ENCODE measurements around the gene FOXN3. TPM values are rescaled to one million over a fixed set of nuclear protein-coding genes. Genes with fewer than 3 reads are reported as not detected.

FOXN3 gene
- total and polyA plus RNA-seq, 2 donors (not counting 3 experiments of a cell fraction or from before 2014, with no cell fraction given): 16.9 to 41.8 TPM

- TF ChIP-seq, protein P1, sequence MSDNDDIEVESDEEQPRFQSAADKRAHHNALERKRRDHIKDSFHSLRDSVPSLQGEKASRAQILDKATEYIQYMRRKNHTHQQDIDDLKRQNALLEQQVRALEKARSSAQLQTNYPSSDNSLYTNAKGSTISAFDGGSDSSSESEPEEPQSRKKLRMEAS (IDR thresholded peaks at IDR 0.05; ENCODE audit: insufficient read depth, insufficient read length): no peak
- TF ChIP-seq FOS (IDR thresholded peaks at IDR 0.05; ENCODE audit: borderline replicate concordance, insufficient read depth, low read length): no peak
- TF ChIP-seq EZH2 (IDR thresholded peaks at IDR 0.05; ENCODE audit: borderline replicate concordance, low read depth, low read length, severe bottlenecking): no peak
- TF ChIP-seq GATA2 (IDR thresholded peaks at IDR 0.05; ENCODE audit: insufficient read depth, insufficient read length, low read depth, low read length): no peak
- no peak for TF ChIP-seq JUN (IDR thresholded peaks at IDR 0.05; ENCODE audit: borderline replicate concordance, insufficient read depth, insufficient read length, low read depth)
- no peak for TF ChIP-seq POLR2AphosphoS5 (IDR thresholded peaks at IDR 0.05; ENCODE audit: insufficient read depth, low read depth, low read length)
- H3K27ac ChIP-seq (ENCODE audit: insufficient read depth, low read depth, low read length): no peak overlapping the region
- H3K27me3 ChIP-seq (ENCODE audit: control insufficient read depth in 2 of 2, insufficient read depth in 2 of 2, low read length in 2 of 2): no peaks in the 10 kb centered on the region
- FAIRE-seq (no peak), DNase-seq (ENCODE audit: low read depth, low spot score) (no peak)
- no peaks in the 10 kb centered on the region for H3K4me1 ChIP-seq (ENCODE audit: control insufficient read depth, extremely low read depth, insufficient read depth, low read length)
- no peaks in the 10 kb centered on the region for H3K36me3 ChIP-seq (ENCODE audit: control insufficient read depth in 2 of 2, extremely low read depth in 1 of 2, insufficient read depth in 2 of 2, low read length in 2 of 2)
- ChIA-PET CTCF (no interaction called here), POLR2A (no interaction called here)
- H3K9ac ChIP-seq (replicated peaks; ENCODE audit: extremely low read depth, insufficient read depth, low read length): no peak overlapping the region
- H4K20me1 ChIP-seq (replicated peaks; ENCODE audit: control insufficient read depth, extremely low read depth, insufficient read depth, low read length): no peaks in the 10 kb centered on the region
- intact Hi-C loops (cut with micrococcal nuclease): no loop called here
- H3K9me3 ChIP-seq (replicated peaks; ENCODE audit: control insufficient read depth, insufficient read depth, low read length): no peaks in the 10 kb centered on the region
- no peak overlapping the region for H2AFZ ChIP-seq (ENCODE audit: low read depth, low read length)
- H3K9me1 ChIP-seq (replicated peaks; ENCODE audit: control insufficient read depth, extremely low read depth, insufficient read depth, low read length): no peaks in the 10 kb centered on the region
- H3K4me3 ChIP-seq (replicated peaks in 1 of 3; ENCODE audit: insufficient read depth in 1 of 3, low read depth in 1 of 3, low read length in 3 of 3): no peak overlapping the region
- H3K4me2 ChIP-seq (ENCODE audit: insufficient read depth, low read length): no peak overlapping the region
- dilution Hi-C loops (cut with MboI; ENCODE audit: extremely low pct_ligation_motif_present, low sequenced_read_pairs): no loop called here
- BruUV-seq (replicated peaks): no TSS peak
- H3K79me2 ChIP-seq (ENCODE audit: control insufficient read depth, insufficient read depth, low read length): no peaks in the 10 kb centered on the region
These were observed 34.5 kb downstream of the FOXN3 start for GRCh38 chr14:89382487-89382886.
